ENCODE results near the gene SUSD1. TPM values are rescaled to one million over a fixed set of nuclear protein-coding genes. Genes with fewer than 3 reads are reported as not detected.

SUSD1 gene
- 13.1 TPM for polyA plus RNA-seq (2013, experiment 1 of 2)
- polyA plus RNA-seq (2013, experiment 2 of 2), result 9.6 TPM

DNA sequence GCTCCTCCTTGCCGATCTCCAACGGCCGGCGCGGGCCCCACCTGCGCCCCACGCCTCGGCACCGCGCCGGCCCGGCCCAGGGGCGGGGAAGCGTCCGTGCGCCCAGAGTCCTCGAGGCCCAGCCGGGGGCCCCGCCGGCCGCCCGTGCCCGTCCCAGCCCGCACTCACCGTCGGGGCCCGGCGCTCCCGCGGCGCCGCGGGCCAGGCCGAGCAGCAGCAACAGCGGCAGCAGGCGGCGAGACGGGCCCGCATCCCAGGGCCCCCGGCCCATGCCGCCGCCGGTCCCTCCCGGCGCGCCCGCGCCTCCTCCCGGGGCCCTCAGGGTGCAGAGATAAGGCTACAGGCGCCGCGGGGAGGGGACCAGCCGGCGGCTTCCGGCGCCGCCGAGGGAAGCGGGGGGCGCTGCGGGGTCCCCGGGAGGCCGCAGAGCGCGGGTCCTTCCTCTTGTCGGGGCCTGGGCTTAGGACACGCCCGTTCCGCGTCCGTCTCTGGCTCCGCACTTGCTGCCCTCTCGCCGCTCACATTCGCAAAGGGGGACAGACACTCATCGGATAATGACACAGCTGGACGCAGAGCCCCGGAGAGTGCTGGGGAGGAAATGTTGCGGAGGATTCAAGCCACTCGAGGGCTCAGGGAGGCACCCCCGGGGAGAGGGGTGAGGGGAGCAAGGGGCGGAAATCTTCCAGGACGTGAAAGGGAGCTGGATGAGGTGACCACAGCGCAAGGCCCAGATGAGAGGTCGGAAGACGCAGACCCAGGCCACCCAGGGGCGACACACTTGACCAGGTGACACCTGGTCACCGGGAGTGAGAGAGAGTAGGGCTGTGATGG, at the start of gene SUSD1:
TSS of gene SUSD1 (minus strand) at position 333 of the 831 bp plus-strand sequence. CDS start at position 271, 62 bp downstream.
- H3K4me3 ChIP-seq (ENCODE audit: extremely low read depth, insufficient read depth, low read length, poor library complexity, severe bottlenecking), result peak within 1 kb of the TSS; percentile 51
- no peaks in the 10 kb centered on the region for H3K36me3 ChIP-seq (ENCODE audit: control insufficient read depth, insufficient read depth, low read length)
- no peak within 1 kb of the TSS for H3K27ac ChIP-seq (ENCODE audit: low read depth, low read length, severe bottlenecking)
- H3K4me1 ChIP-seq (ENCODE audit: control insufficient read depth, insufficient read depth, low read length, poor library complexity, severe bottlenecking), result peaks cover 19% of the 10 kb centered on the region
- no peaks in the 10 kb centered on the region for H3K9me3 ChIP-seq (ENCODE audit: control insufficient read depth, low read length)
- 3 to 4% methylated on average over 50 to 58 of the region's 88 CpGs for whole genome bisulfite sequencing, 2 experiments (ENCODE audit: insufficient coverage in 2 of 2)

DNA sequence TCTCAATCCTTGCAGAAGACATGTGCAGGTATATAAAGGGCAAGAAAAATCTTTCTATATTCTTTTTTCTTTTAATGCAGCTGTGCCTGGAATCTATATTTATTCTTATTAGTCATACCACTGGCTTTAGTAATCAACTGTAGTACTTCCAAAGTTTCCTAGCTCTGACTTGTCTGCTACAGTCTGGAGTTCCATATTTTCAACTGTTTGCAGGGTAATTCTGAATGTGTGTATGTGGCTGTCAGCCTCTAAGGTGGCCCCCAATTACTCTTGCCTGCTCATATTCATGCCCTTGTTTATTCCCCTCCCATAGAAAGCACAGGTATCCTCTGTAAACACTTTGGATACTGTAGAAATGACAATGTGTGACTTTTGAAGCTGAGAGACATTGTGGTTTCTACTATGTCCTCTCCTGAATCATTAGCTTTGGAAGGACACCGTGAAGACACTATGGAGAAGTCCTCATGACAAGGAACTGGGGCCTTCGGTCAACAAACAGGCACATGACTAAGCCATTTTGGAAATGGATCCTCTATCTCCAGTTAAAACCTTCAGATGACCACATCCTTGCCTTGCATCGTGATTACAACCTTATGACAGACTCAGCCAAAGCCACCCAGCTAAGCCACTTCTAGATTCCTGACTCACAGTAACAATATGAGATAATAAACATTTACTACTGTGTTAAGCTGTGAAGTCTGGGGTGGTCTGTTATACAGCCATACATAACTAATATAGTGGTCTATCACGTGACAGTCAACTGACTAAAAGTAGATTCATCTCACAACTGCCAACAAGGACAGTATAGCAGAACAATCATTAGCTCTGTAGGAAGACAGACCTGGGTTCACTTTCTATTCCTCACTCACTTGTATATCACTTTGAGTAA, 49.5 kb upstream of the SUSD1 start:
- Histone ChIP-seq H3K9me3 (ENCODE audit: control insufficient read depth, low read length) (no peaks in the 10 kb centered on the region), H3K36me3 (ENCODE audit: control insufficient read depth, insufficient read depth, low read length) (peaks cover 64% of the 10 kb centered on the region), H3K27ac (ENCODE audit: low read depth, low read length, severe bottlenecking) (no peak overlapping the region), H3K4me1 (ENCODE audit: control insufficient read depth, insufficient read depth, low read length, poor library complexity, severe bottlenecking) (no peaks in the 10 kb centered on the region), H3K4me3 (ENCODE audit: extremely low read depth, insufficient read depth, low read length, poor library complexity, severe bottlenecking) (no peak overlapping the region)
- WGBS, 2 experiments (ENCODE audit: insufficient coverage in 2 of 2), result 93 to 100% methylated on average over 3 of the region's 4 CpGs

DNA sequence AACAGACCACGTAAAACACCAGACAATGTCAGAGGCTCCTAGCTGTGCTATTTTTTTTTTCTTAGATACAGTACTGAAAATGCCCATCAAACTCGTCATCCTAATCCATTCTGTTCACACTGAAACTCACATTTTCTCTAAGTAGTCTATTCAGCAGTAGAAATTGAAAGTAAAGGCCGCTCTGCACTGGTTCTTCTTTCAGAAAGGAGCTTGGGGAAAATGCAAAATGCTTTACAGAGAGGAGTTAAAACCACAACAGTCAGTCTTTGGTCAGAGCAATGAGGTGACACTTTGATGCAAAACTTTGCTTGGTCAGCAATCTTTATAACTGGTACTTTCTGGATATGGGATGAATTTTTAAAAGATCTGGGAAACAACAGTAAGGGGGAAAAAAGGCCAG, 43.8 kb upstream of the SUSD1 start:
- WGBS, 2 experiments (ENCODE audit: insufficient coverage in 2 of 2), result 87 to 93% methylated on average over 2 to 3 of the region's 3 CpGs
- Histone ChIP-seq H3K36me3 (ENCODE audit: control insufficient read depth, insufficient read depth, low read length) (peaks cover 36% of the 10 kb centered on the region), H3K27ac (ENCODE audit: low read depth, low read length, severe bottlenecking) (no peak overlapping the region)

GRCh38 chr9:112212926-112213325, 37.8 kb upstream of the SUSD1 start:
- H3K4me1 ChIP-seq (ENCODE audit: control insufficient read depth, insufficient read depth, low read length, poor library complexity, severe bottlenecking), result no peaks in the 10 kb centered on the region
- H3K36me3 ChIP-seq (ENCODE audit: control insufficient read depth, insufficient read depth, low read length), result peaks cover 58% of the 10 kb centered on the region
- no peak overlapping the region for H3K27ac ChIP-seq (ENCODE audit: low read depth, low read length, severe bottlenecking)
- peaks cover 4% of the 10 kb centered on the region for H3K9me3 ChIP-seq (ENCODE audit: control insufficient read depth, low read length)
- 100% methylated on average over 1 of the region's 2 CpGs; no CpG with 5 or more reads in 1 of the 2 experiments for WGBS, 2 experiments (ENCODE audit: insufficient coverage in 2 of 2)
- no peak overlapping the region for H3K4me3 ChIP-seq (ENCODE audit: extremely low read depth, insufficient read depth, low read length, poor library complexity, severe bottlenecking)

More for the DNA sequence above, 43.8 kb upstream of the SUSD1 start:
- no peak overlapping the region for H3K4me3 ChIP-seq (ENCODE audit: extremely low read depth, insufficient read depth, low read length, poor library complexity, severe bottlenecking)
- H3K4me1 ChIP-seq (ENCODE audit: control insufficient read depth, insufficient read depth, low read length, poor library complexity, severe bottlenecking), result no peaks in the 10 kb centered on the region
- H3K9me3 ChIP-seq (ENCODE audit: control insufficient read depth, low read length), result no peaks in the 10 kb centered on the region

DNA sequence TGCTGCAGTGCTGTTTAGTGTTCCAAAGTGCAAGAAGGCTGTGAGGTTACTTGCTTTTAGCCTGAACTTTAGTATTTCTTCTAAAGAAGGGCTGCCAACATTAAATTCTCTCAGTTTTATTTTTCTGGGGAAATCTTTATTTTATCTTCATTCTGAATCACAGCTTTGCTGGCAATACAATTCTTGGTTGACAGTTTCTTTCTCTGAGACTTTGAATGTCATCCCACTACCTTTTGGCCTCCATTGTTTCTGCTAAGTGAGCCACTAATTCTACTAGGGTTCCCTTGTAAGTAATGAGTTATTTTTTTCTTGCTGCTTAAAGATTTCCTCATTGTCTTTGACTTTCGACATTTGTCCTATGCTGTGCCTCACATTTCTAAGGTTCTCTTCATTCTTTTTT, 32.4 kb upstream of the SUSD1 start:
- H3K27ac ChIP-seq (ENCODE audit: low read depth, low read length, severe bottlenecking), result no peak overlapping the region
- H3K9me3 ChIP-seq (ENCODE audit: control insufficient read depth, low read length), result peaks cover 4% of the 10 kb centered on the region
- no peak overlapping the region for H3K4me3 ChIP-seq (ENCODE audit: extremely low read depth, insufficient read depth, low read length, poor library complexity, severe bottlenecking)
- 100% methylated on average over 1 of the region's 1 CpG; no CpG with 5 or more reads in 1 of the 2 experiments for WGBS, 2 experiments (ENCODE audit: insufficient coverage in 2 of 2)
- H3K36me3 ChIP-seq (ENCODE audit: control insufficient read depth, insufficient read depth, low read length), result peaks cover 75% of the 10 kb centered on the region
- H3K4me1 ChIP-seq (ENCODE audit: control insufficient read depth, insufficient read depth, low read length, poor library complexity, severe bottlenecking), result peaks cover 3% of the 10 kb centered on the region

DNA sequence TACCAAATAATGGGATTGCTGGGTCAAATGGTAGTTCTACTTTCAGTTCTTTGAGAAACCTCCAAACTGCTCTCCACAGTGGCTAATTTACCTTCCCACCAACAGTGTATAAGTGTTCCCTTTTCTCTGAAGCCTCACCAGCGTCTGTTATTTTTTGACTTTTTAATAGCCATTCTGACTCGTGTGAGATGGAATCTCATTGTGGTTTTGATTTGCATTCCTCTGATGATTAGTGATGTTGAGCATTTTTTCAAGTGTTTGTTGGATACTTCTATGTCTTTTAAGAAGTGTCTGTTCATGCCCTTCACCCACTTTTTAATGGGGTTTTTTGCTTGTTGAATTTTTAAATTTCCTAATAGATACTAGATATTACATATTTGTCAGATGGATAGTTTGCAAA, 28.4 kb upstream of the SUSD1 start:
- H3K9me3 ChIP-seq (ENCODE audit: control insufficient read depth, low read length), result peaks cover 1% of the 10 kb centered on the region
- H3K27ac ChIP-seq (ENCODE audit: low read depth, low read length, severe bottlenecking), result no peak overlapping the region
- peaks cover 38% of the 10 kb centered on the region for H3K36me3 ChIP-seq (ENCODE audit: control insufficient read depth, insufficient read depth, low read length)
- H3K4me1 ChIP-seq (ENCODE audit: control insufficient read depth, insufficient read depth, low read length, poor library complexity, severe bottlenecking), result peaks cover 3% of the 10 kb centered on the region
- no peak overlapping the region for H3K4me3 ChIP-seq (ENCODE audit: extremely low read depth, insufficient read depth, low read length, poor library complexity, severe bottlenecking)
- no CpG with 5 or more reads among the region's 2 CpGs for WGBS, 2 experiments (ENCODE audit: insufficient coverage in 2 of 2)

DNA sequence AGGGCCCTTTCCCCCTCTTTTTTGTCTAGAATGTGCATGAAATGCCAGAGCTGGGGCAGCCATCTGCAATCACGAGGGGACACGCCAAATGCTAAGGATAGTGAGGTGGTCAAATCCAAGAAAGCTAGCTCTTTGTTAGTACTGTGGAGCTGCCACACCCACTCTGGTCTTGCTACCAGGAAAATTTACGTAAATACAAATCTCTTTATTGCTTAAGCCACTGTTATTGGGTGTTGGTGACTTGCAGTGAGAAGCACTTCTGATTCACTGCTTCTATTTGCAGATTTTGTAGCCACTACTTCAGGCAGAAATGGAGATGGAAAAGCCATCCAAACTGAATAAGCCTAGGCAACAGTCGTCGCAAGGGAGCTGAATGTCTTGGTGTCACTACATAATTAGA, 25.6 kb upstream of the SUSD1 start:
- H3K27ac ChIP-seq (ENCODE audit: low read depth, low read length, severe bottlenecking), result no peak overlapping the region
- peaks cover 3% of the 10 kb centered on the region for H3K4me1 ChIP-seq (ENCODE audit: control insufficient read depth, insufficient read depth, low read length, poor library complexity, severe bottlenecking)
- peaks cover 10% of the 10 kb centered on the region for H3K36me3 ChIP-seq (ENCODE audit: control insufficient read depth, insufficient read depth, low read length)
- no peak overlapping the region for H3K4me3 ChIP-seq (ENCODE audit: extremely low read depth, insufficient read depth, low read length, poor library complexity, severe bottlenecking)
- 100% methylated on average over 2 to 4 of the region's 5 CpGs for WGBS, 2 experiments (ENCODE audit: insufficient coverage in 2 of 2)
- no peaks in the 10 kb centered on the region for H3K9me3 ChIP-seq (ENCODE audit: control insufficient read depth, low read length)

DNA sequence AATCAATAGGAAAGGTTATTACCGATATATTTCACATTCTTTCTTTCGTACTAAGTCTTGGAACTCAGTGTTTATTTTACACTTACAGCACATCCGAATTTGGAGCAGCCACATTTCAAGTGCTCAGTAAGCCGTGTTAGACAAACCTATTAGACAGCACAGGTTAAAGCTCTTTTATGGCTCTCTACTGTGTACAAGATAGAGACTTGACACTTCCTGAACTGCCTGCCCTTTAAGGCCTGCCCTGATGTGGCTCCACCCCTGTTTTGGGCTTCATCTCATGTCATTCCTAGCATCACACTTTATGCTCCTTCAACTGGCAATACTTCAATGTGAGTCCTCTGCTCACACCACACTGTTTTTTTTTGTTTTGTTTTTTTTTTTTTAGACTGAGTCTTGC, 23.5 kb upstream of the SUSD1 start:
- H3K9me3 ChIP-seq (ENCODE audit: control insufficient read depth, low read length), result no peaks in the 10 kb centered on the region
- no peaks in the 10 kb centered on the region for H3K36me3 ChIP-seq (ENCODE audit: control insufficient read depth, insufficient read depth, low read length)
- H3K4me3 ChIP-seq (ENCODE audit: extremely low read depth, insufficient read depth, low read length, poor library complexity, severe bottlenecking), result no peak overlapping the region
- whole genome bisulfite sequencing, 2 experiments (ENCODE audit: insufficient coverage in 2 of 2), result 93 to 96% methylated on average over 2 to 3 of the region's 4 CpGs
- peaks cover under 1% of the 10 kb centered on the region for H3K4me1 ChIP-seq (ENCODE audit: control insufficient read depth, insufficient read depth, low read length, poor library complexity, severe bottlenecking)
- H3K27ac ChIP-seq (ENCODE audit: low read depth, low read length, severe bottlenecking), result no peak overlapping the region

GRCh38 chr9:112194969-112195431, 19.9 kb upstream of the SUSD1 start:
- H3K4me1 ChIP-seq (ENCODE audit: control insufficient read depth, insufficient read depth, low read length, poor library complexity, severe bottlenecking), result no peaks in the 10 kb centered on the region
- no peaks in the 10 kb centered on the region for H3K36me3 ChIP-seq (ENCODE audit: control insufficient read depth, insufficient read depth, low read length)
- WGBS, 2 experiments (ENCODE audit: insufficient coverage in 2 of 2), result 90 to 100% methylated on average over 3 to 4 of the region's 4 CpGs
- H3K4me3 ChIP-seq (ENCODE audit: extremely low read depth, insufficient read depth, low read length, poor library complexity, severe bottlenecking), result no peak overlapping the region
- H3K9me3 ChIP-seq (ENCODE audit: control insufficient read depth, low read length), result no peaks in the 10 kb centered on the region
- H3K27ac ChIP-seq (ENCODE audit: low read depth, low read length, severe bottlenecking), result no peak overlapping the region

GRCh38 chr9:112193572-112194288, 18.6 kb upstream of the SUSD1 start:
- no peaks in the 10 kb centered on the region for H3K4me1 ChIP-seq (ENCODE audit: control insufficient read depth, insufficient read depth, low read length, poor library complexity, severe bottlenecking)
- WGBS, 2 experiments (ENCODE audit: insufficient coverage in 2 of 2), result 47 to 68% methylated on average over 3 to 4 of the region's 6 CpGs
- H3K9me3 ChIP-seq (ENCODE audit: control insufficient read depth, low read length), result no peaks in the 10 kb centered on the region
- no peak overlapping the region for H3K27ac ChIP-seq (ENCODE audit: low read depth, low read length, severe bottlenecking)
- no peaks in the 10 kb centered on the region for H3K36me3 ChIP-seq (ENCODE audit: control insufficient read depth, insufficient read depth, low read length)
- no peak overlapping the region for H3K4me3 ChIP-seq (ENCODE audit: extremely low read depth, insufficient read depth, low read length, poor library complexity, severe bottlenecking)
